ENCODE results near the gene BTBD17. TPM values are rescaled to one million over a fixed set of nuclear protein-coding genes. Genes with fewer than 3 reads are reported as not detected.

BTBD17 gene
- polyA plus RNA-seq, 1 experiment, result not detected

- DNase-seq (ENCODE audit: low read depth, low spot score), result no peak
- Histone ChIP-seq H3K27ac (ENCODE audit: low read depth, low read length) (no peak overlapping the region), H3K4me3 (ENCODE audit: low read depth, low read length) (no peak overlapping the region), H3K9me3 (ENCODE audit: control insufficient read depth, insufficient read depth, low read length) (no peaks in the 10 kb centered on the region), H3K27me3 (ENCODE audit: control insufficient read depth, insufficient read depth, low read length) (peaks cover 6% of the 10 kb centered on the region)
- TF ChIP-seq CTCF (IDR thresholded peaks at IDR 0.05; ENCODE audit: low read depth, low read length), result no peak
- CTCF ChIA-PET, result interaction anchor here (1.5 kb wide), 1 partner anchor 18 kb away, joined by 3 read pairs; no protein-coding TSS in a partner anchor
- POLR2A ChIA-PET, result no interaction called here
Observed at GRCh38 chr17:74350486-74350885, 11.2 kb downstream of the BTBD17 start.

DNA sequence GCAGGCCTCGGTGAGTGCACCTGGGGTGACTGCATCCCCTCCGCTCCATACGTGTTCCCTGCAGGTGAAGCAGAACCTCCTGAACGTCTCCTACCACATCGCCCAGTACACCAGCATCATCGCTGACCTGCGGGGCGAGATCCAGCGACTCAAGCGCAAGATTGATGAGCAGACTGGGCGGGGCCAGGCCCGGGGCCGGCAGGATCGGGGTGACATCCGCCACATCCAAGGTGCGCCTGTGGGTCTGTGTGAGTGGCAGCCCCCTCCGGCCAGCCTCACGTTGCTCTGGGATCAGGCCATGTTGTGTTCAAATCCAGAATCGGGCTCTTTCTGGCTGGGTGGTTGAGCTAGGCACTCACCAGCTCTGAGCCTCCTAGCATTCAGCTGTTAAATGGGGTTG lies 12.5 kb downstream of the BTBD17 start:
- Histone ChIP-seq H3K9me3 (ENCODE audit: control insufficient read depth, insufficient read depth, low read length) (no peaks in the 10 kb centered on the region), H3K27me3 (ENCODE audit: control insufficient read depth, insufficient read depth, low read length) (no peaks in the 10 kb centered on the region), H3K27ac (ENCODE audit: low read depth, low read length) (no peak overlapping the region), H3K4me3 (ENCODE audit: low read depth, low read length) (no peak overlapping the region)
- ChIA-PET CTCF (no interaction called here), POLR2A (no interaction called here)
- DNase-seq (ENCODE audit: low read depth, low spot score), result no peak
- no peak for TF ChIP-seq CTCF (IDR thresholded peaks at IDR 0.05; ENCODE audit: low read depth, low read length)

DNA sequence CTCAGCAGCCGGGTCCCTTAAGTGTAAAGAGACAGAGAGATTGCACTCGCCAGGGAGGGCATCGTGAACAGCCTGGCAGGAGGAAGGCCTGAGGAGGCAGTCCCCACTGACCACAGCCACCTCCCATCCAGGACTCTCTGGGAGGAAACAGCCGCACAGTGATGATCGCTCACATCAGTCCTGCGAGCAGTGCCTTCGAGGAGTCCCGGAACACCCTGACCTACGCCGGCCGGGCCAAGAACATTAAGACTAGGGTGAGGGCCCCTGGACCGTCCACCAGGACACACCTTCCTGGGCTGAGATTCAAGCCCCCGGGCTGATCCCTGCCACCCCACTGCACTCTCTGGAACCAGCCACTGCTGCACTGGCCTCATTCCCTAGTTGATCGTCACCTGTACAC lies 14.0 kb downstream of the BTBD17 start:
- POLR2A ChIA-PET, result no interaction called here

GRCh38 chr17:74345433-74346241 lies 16.0 kb downstream of the BTBD17 start:
- Histone ChIP-seq H3K27me3 (ENCODE audit: control insufficient read depth, insufficient read depth, low read length) (no peaks in the 10 kb centered on the region), H3K9me3 (ENCODE audit: control insufficient read depth, insufficient read depth, low read length) (no peaks in the 10 kb centered on the region; the same call in 1 of the 2 replicates), H3K4me3 (ENCODE audit: low read depth, low read length) (no peak overlapping the region), H3K27ac (ENCODE audit: low read depth, low read length) (no peak overlapping the region)
- ChIA-PET POLR2A (no interaction called here), CTCF (interaction anchor here (1.0 kb wide), 1 partner anchor 23 kb away, joined by 3 read pairs; no protein-coding TSS in a partner anchor)
- TF ChIP-seq CTCF (IDR thresholded peaks at IDR 0.05; ENCODE audit: low read depth, low read length), result no peak
- no peak for DNase-seq (ENCODE audit: low read depth, low spot score)

More for the DNA sequence above, 14.0 kb downstream of the BTBD17 start:
- no peak for TF ChIP-seq CTCF (IDR thresholded peaks at IDR 0.05; ENCODE audit: low read depth, low read length)
- H3K27ac ChIP-seq (ENCODE audit: low read depth, low read length), result no peak overlapping the region
- no peaks in the 10 kb centered on the region for H3K27me3 ChIP-seq (ENCODE audit: control insufficient read depth, insufficient read depth, low read length)
- CTCF ChIA-PET, result interaction anchor here (1.2 kb wide), 1 partner anchor 110 kb away, joined by 3 read pairs; no protein-coding TSS in a partner anchor
- no peak for DNase-seq (ENCODE audit: low read depth, low spot score)
- no peaks in the 10 kb centered on the region for H3K9me3 ChIP-seq (ENCODE audit: control insufficient read depth, insufficient read depth, low read length)
- H3K4me3 ChIP-seq (ENCODE audit: low read depth, low read length), result no peak overlapping the region

- ChIA-PET CTCF (no interaction called here), POLR2A (interaction anchor here (0.6 kb wide), 1 partner anchor 112 kb away, joined by 6 read pairs; no protein-coding TSS in a partner anchor)
- H3K4me3 ChIP-seq (ENCODE audit: low read depth, low read length), result no peak overlapping the region
Observed at GRCh38 chr17:74344658-74345057, 17.0 kb downstream of the BTBD17 start.

More at GRCh38 chr17:74344658-74345057, 17.0 kb downstream of the BTBD17 start:
- DNase-seq (ENCODE audit: low read depth, low spot score), result no peak
- Histone ChIP-seq H3K27ac (ENCODE audit: low read depth, low read length) (no peak overlapping the region), H3K9me3 (ENCODE audit: control insufficient read depth, insufficient read depth, low read length) (no peaks in the 10 kb centered on the region; the same call in 1 of the 2 replicates), H3K27me3 (ENCODE audit: control insufficient read depth, insufficient read depth, low read length) (no peaks in the 10 kb centered on the region)
- TF ChIP-seq CTCF (IDR thresholded peaks at IDR 0.05; ENCODE audit: low read depth, low read length), result no peak

All from AG04450 (cell line).